HTR-8/SVneo (cell line): ENCODE results near the gene LPGAT1.

Experiments
- DNase-seq: peaks from one replicate; pipeline ENCODE4 v3.0.0; 2011; ENCODE audit warnings: low spot score, mixed read lengths; ENCODE audit not compliant: insufficient read length
- FAIRE-seq: peaks from 2 replicates; lab custom pipeline; 2011; peaks lifted over from hg19 to GRCh38; lab: Jason Lieb, UNC

Gene LPGAT1

GRCh38 chr1:211829343-211830054 is 1.1 kb downstream of the LPGAT1 start:
- FAIRE-seq (peak; percentile 59), DNase-seq (peak; percentile 53)

- FAIRE-seq (no peak), DNase-seq (no peak)
These were observed 1.8 kb downstream of the LPGAT1 start for GRCh38 chr1:211828584-211829342.

GRCh38 chr1:211827051-211827450 is 3.5 kb downstream of the LPGAT1 start:
- FAIRE-seq (no peak), DNase-seq (no peak)

GRCh38 chr1:211825980-211826379 is 4.6 kb downstream of the LPGAT1 start:
- DNase-seq (peak; percentile 48), FAIRE-seq (no peak)

- no peak for DNase-seq
- FAIRE-seq: no peak
These were observed 7.7 kb downstream of the LPGAT1 start for GRCh38 chr1:211822677-211823407.

- DNase-seq (no peak), FAIRE-seq (no peak)
These were observed 14.0 kb downstream of the LPGAT1 start for GRCh38 chr1:211816586-211816985.

- no peak for FAIRE-seq
- no peak for DNase-seq
These were observed 16.2 kb downstream of the LPGAT1 start for GRCh38 chr1:211814313-211814712.

- no peak for FAIRE-seq
- DNase-seq: no peak
These were observed 17.0 kb downstream of the LPGAT1 start for GRCh38 chr1:211813590-211813989.

- FAIRE-seq: no peak
- DNase-seq: no peak
These were observed 18.0 kb downstream of the LPGAT1 start for GRCh38 chr1:211812584-211812983.

- FAIRE-seq (no peak), DNase-seq (no peak)
These were observed 18.7 kb downstream of the LPGAT1 start for GRCh38 chr1:211811848-211812247.

GRCh38 chr1:211811126-211811525 is 19.4 kb downstream of the LPGAT1 start:
- FAIRE-seq: no peak
- no peak for DNase-seq

GRCh38 chr1:211808475-211808874 is 22.1 kb downstream of the LPGAT1 start:
- FAIRE-seq: no peak

GRCh38 chr1:211804915-211805314 is 25.6 kb downstream of the LPGAT1 start:
- no peak for DNase-seq
- no peak for FAIRE-seq

More at GRCh38 chr1:211808475-211808874, 22.1 kb downstream of the LPGAT1 start:
- DNase-seq: no peak

GRCh38 chr1:211800925-211801607 is 29.5 kb downstream of the LPGAT1 start:
- FAIRE-seq: no peak
- DNase-seq: no peak

- DNase-seq (no peak), FAIRE-seq (no peak)
These were observed 32.6 kb downstream of the LPGAT1 start for GRCh38 chr1:211797994-211798393.

GRCh38 chr1:211791979-211792378 is 38.6 kb downstream of the LPGAT1 start:
- no peak for DNase-seq
- peak; percentile 31 for FAIRE-seq

- DNase-seq (no peak), FAIRE-seq (no peak)
These were observed 40.7 kb downstream of the LPGAT1 start for GRCh38 chr1:211789641-211790464.

- FAIRE-seq (no peak), DNase-seq (no peak)
These were observed 41.9 kb downstream of the LPGAT1 start for GRCh38 chr1:211788626-211789025.

- DNase-seq (no peak), FAIRE-seq (no peak)
These were observed 46.7 kb downstream of the LPGAT1 start for GRCh38 chr1:211783897-211784296.

- FAIRE-seq: no peak
- DNase-seq: no peak
These were observed 47.3 kb downstream of the LPGAT1 start for GRCh38 chr1:211783266-211783665.
